Neural progenitor cell (in vitro differentiated cells): ENCODE results near the gene TCERG1L. TPM values are rescaled to one million over a fixed set of nuclear protein-coding genes. Genes with fewer than 3 reads are reported as not detected.

Experiments used
- DNase-seq: peaks from one replicate; pipeline ENCODE4 v3.0.0-alpha.2; 2016; ENCODE audit warnings: low spot score
- H2AFZ ChIP-seq: fragments of 200-600 bp; sonication (generic); replicated peaks from 2 replicates; pipeline ENCODE4 v1.6.1; 2016; ENCODE audit warnings: antibody characterized with exemption
- H3F3A ChIP-seq: fragments of 200-600 bp; sonication (generic); 2 replicates; pipeline ENCODE4 v1.6.1; 2016; ENCODE audit warnings: antibody characterized with exemption, low read depth
- H3K27ac ChIP-seq: fragments of 200-600 bp; sonication (generic); 2 replicates; pipeline ENCODE4 v1.5.1; 2016; ENCODE audit warnings: mild to moderate bottlenecking
- H3K27me3 ChIP-seq: fragments of 200-600 bp; sonication (generic); 2 replicates; pipeline ENCODE4 v1.6.1; 2016; ENCODE audit warnings: mild to moderate bottlenecking, moderate library complexity
- H3K36me3 ChIP-seq: fragments of 200-600 bp; sonication (generic); 2 replicates; pipeline ENCODE4 v1.5.1; 2016
- H3K4me1 ChIP-seq: fragments of 200-600 bp; sonication (generic); 2 replicates; pipeline ENCODE4 v1.6.1; 2016; ENCODE audit warnings: mixed run types
- H3K4me2 ChIP-seq: fragments of 200-600 bp; sonication (generic); 2 replicates; pipeline ENCODE4 v1.6.1; 2016
- H3K4me3 ChIP-seq: fragments of 200-600 bp; sonication (generic); 2 replicates; pipeline ENCODE4 v1.5.1; 2016
- H3K79me2 ChIP-seq: fragments of 200-600 bp; sonication (generic); 2 replicates; pipeline ENCODE4 v1.6.1; 2016; ENCODE audit warnings: low read depth
- H3K9ac ChIP-seq: fragments of 200-600 bp; sonication (generic); 2 replicates; pipeline ENCODE4 v1.6.1; 2016
- H3K9me3 ChIP-seq: fragments of 200-600 bp; sonication (generic); 2 replicates; pipeline ENCODE4 v1.5.1; 2016; ENCODE audit warnings: low read depth
- H4K20me1 ChIP-seq: fragments of 200-600 bp; sonication (generic); 2 replicates; pipeline ENCODE4 v1.6.1; 2016; ENCODE audit warnings: low read depth
- H3K27ac Mint-ChIP-seq: 3 replicates; pipeline ENCODE4 v1.8.0; 2021; ENCODE audit warnings: mixed read lengths
- H3K27me3 Mint-ChIP-seq: 2 replicates; pipeline ENCODE4 v1.8.0; 2022; ENCODE audit warnings: low read depth, mild to moderate bottlenecking, inconsistent platforms, moderate library complexity, mixed read lengths; ENCODE audit not compliant: insufficient read depth
- H3K36me3 Mint-ChIP-seq: 3 replicates; pipeline ENCODE4 v1.8.0; 2021; ENCODE audit warnings: mixed read lengths
- H3K4me1 Mint-ChIP-seq: 3 replicates; pipeline ENCODE4 v1.8.0; 2021; ENCODE audit warnings: mixed read lengths
- H3K4me3 Mint-ChIP-seq: 3 replicates; pipeline ENCODE4 v1.8.0; 2021; ENCODE audit warnings: mild to moderate bottlenecking, moderate library complexity, mixed read lengths
- H3K9me3 Mint-ChIP-seq: 3 replicates; pipeline ENCODE4 v1.8.0; 2020; ENCODE audit warnings: mixed read lengths
- EZH2 ChIP-seq: fragments of 200-600 bp; sonication (generic); IDR thresholded peaks from 2 replicates; pipeline ENCODE4 v1.6.1; 2017; ENCODE audit warnings: antibody characterized with exemption, mild to moderate bottlenecking, moderate library complexity
- EZH2phosphoT487 ChIP-seq: fragments of 200-600 bp; sonication (generic); IDR thresholded peaks from 2 replicates; pipeline ENCODE4 v1.6.1; 2017; ENCODE audit warnings: antibody characterized with exemption
- total RNA-seq: library from RNA; depleted of rRNA; stranded (reverse); fragments of >200 nt; gene quantifications from 2 replicates; pipeline ENCODE4 v1.2.3, GENCODE V29; 2015; ENCODE audit warnings: low replicate concordance
- TF ChIP-seq, protein P1 (sequence below): fragments of 200-600 bp; sonication (generic); IDR thresholded peaks from 2 replicates; pipeline ENCODE4 v1.5.1; 2017; ENCODE audit warnings: antibody characterized with exemption, mild to moderate bottlenecking

The TCERG1L gene
- total RNA-seq, 1 donor from 2014 or later, result 1.8 TPM

DNA sequence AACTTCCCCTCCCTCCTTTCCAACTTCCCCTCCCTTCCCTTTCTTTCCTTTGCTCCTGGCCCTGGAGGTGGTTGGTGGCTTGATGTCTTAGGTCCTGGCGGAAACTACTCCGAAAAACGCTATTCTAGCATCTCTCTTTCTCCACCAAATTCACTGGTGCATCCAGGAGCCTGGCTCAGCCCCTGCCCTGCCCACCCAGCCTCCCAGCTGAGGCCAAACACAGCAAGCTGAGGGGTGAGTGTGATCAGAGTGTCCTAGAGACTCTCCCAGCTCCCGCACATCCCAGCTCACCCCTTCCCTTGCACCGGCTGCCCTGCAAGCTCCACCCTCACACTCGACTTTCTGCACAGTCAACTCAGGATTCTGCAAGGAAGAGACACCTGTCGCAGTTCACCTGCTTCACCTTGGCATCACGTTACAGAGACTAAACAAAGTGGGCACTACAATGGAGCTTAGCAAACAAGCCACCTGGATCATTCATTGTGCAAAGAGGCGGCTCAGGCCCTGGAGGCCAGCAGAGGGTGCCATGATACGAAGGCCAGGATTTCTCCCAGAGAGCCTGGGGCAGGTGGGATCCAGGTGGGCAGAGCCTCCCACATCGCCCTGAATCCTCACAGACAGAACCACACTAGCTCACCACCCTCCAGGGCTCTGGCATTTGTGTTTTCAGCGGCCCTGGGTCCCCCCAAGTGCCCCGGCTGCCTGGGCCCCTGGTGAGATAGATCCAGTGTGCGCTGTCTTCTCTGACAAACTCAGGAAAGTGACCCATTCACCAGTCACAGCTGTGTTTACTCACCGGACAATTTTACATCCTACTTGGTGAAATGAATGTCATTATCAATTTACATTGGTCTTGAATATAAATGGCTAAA is 169.6 kb downstream of the TCERG1L start:
- Mint-ChIP-seq H3K9me3 (no peaks in the 10 kb centered on the region), H3K4me1 (peaks cover 16% of the 10 kb centered on the region), H3K4me3 (no peak overlapping the region), H3K36me3 (peaks cover 2% of the 10 kb centered on the region), H3K27me3 (peaks cover 4% of the 10 kb centered on the region), H3K27ac (no peak overlapping the region)
- Histone ChIP-seq H3K27me3 (no peaks in the 10 kb centered on the region), H3K4me3 (no peak overlapping the region), H4K20me1 (no peaks in the 10 kb centered on the region), H2AFZ (no peak overlapping the region), H3K9ac (no peak overlapping the region), H3F3A (no peaks in the 10 kb centered on the region), H3K36me3 (no peaks in the 10 kb centered on the region), H3K27ac (no peak overlapping the region), H3K9me3 (no peaks in the 10 kb centered on the region), H3K79me2 (no peaks in the 10 kb centered on the region), H3K4me1 (peaks cover 20% of the 10 kb centered on the region), H3K4me2 (no peak overlapping the region)
- DNase-seq, result no peak
- TF ChIP-seq EZH2 (no peak), EZH2phosphoT487 (no peak)
- TF ChIP-seq, protein P1, sequence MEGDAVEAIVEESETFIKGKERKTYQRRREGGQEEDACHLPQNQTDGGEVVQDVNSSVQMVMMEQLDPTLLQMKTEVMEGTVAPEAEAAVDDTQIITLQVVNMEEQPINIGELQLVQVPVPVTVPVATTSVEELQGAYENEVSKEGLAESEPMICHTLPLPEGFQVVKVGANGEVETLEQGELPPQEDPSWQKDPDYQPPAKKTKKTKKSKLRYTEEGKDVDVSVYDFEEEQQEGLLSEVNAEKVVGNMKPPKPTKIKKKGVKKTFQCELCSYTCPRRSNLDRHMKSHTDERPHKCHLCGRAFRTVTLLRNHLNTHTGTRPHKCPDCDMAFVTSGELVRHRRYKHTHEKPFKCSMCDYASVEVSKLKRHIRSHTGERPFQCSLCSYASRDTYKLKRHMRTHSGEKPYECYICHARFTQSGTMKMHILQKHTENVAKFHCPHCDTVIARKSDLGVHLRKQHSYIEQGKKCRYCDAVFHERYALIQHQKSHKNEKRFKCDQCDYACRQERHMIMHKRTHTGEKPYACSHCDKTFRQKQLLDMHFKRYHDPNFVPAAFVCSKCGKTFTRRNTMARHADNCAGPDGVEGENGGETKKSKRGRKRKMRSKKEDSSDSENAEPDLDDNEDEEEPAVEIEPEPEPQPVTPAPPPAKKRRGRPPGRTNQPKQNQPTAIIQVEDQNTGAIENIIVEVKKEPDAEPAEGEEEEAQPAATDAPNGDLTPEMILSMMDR, result peak; percentile 21

DNA sequence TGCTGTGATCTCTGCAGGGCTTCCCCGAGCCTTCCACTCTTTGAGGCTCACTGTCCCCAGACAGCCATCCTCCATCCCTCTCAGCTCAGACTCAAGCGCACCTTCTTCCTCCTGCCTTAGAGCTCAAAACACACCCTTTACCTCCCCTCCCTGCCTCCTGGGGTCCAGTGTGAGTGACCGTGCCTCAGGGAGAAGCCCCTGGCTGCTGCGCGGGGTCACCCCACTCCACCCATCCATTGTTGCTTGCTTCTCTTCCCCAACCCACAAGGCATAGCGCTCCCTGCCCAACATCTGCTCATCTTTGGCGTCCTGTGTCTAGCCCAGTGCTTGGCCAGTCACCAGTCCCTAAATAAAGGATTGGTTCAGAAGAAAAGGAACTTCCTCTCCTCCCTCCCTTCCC is 170.3 kb downstream of the TCERG1L start:
- H3K36me3 ChIP-seq, result no peaks in the 10 kb centered on the region
- H3K27me3 ChIP-seq, result no peaks in the 10 kb centered on the region
- H3F3A ChIP-seq, result no peaks in the 10 kb centered on the region
- H3K79me2 ChIP-seq, result no peaks in the 10 kb centered on the region
- Mint-ChIP-seq H3K36me3 (peaks cover 2% of the 10 kb centered on the region), H3K4me1 (peaks cover 11% of the 10 kb centered on the region), H3K27ac (no peak overlapping the region), H3K27me3 (peaks cover 4% of the 10 kb centered on the region), H3K9me3 (no peaks in the 10 kb centered on the region), H3K4me3 (no peak overlapping the region)
- H4K20me1 ChIP-seq, result no peaks in the 10 kb centered on the region
- H3K27ac ChIP-seq, result no peak overlapping the region
- H3K4me3 ChIP-seq, result no peak overlapping the region
- no peak overlapping the region for H2AFZ ChIP-seq
- TF ChIP-seq EZH2 (no peak), EZH2phosphoT487 (no peak)
- TF ChIP-seq, protein P1, result no peak
- peaks cover 20% of the 10 kb centered on the region for H3K4me1 ChIP-seq
- no peak for DNase-seq
- H3K4me2 ChIP-seq, result no peak overlapping the region
- no peak overlapping the region for H3K9ac ChIP-seq
- no peaks in the 10 kb centered on the region for H3K9me3 ChIP-seq

- H3K36me3 Mint-ChIP-seq, result peaks cover 2% of the 10 kb centered on the region
- no peaks in the 10 kb centered on the region for H3K79me2 ChIP-seq
- no peaks in the 10 kb centered on the region for H3K36me3 ChIP-seq
- no peaks in the 10 kb centered on the region for H4K20me1 ChIP-seq
- H3K4me3 ChIP-seq, result no peak overlapping the region
- H3K27me3 Mint-ChIP-seq, result peaks cover 6% of the 10 kb centered on the region
- H3K27me3 ChIP-seq, result no peaks in the 10 kb centered on the region
- H3K9me3 ChIP-seq, result no peaks in the 10 kb centered on the region
- DNase-seq, result no peak
- H3K9me3 Mint-ChIP-seq, result no peaks in the 10 kb centered on the region
- no peak overlapping the region for H3K9ac ChIP-seq
- peaks cover 17% of the 10 kb centered on the region for H3K4me1 ChIP-seq
- H3K4me3 Mint-ChIP-seq, result no peak overlapping the region
- H2AFZ ChIP-seq, result no peak overlapping the region
- no peak overlapping the region for H3K4me2 ChIP-seq
- peaks cover 11% of the 10 kb centered on the region for H3K4me1 Mint-ChIP-seq
- no peak overlapping the region for H3K27ac ChIP-seq
- TF ChIP-seq, protein P1, result no peak
- TF ChIP-seq EZH2, result no peak
- no peak for TF ChIP-seq EZH2phosphoT487
- H3F3A ChIP-seq, result no peaks in the 10 kb centered on the region
- no peak overlapping the region for H3K27ac Mint-ChIP-seq
Measured at GRCh38 chr10:131140606-131141005, 170.9 kb downstream of the TCERG1L start.
